AG20443 (cell line): ENCODE data around the gene CUL7.
"Not testable (repeated sequence)": the region's sequence is repeated elsewhere in the genome, so short reads cannot be mapped to it uniquely, and the experiment has no call there.

Source experiments
- DNase-seq: peaks from one replicate; pipeline ENCODE4 v3.0.0; 2012; ENCODE audit warnings: low spot score, mixed read lengths

CUL7 gene

GRCh38 chr6:43053545-43054205, at the start of gene CUL7:
CUL7 (minus strand) TSS chr6:43053851; CDS start chr6:43052788, 1,063 bp downstream.
- peak; percentile 99 for DNase-seq

DNA sequence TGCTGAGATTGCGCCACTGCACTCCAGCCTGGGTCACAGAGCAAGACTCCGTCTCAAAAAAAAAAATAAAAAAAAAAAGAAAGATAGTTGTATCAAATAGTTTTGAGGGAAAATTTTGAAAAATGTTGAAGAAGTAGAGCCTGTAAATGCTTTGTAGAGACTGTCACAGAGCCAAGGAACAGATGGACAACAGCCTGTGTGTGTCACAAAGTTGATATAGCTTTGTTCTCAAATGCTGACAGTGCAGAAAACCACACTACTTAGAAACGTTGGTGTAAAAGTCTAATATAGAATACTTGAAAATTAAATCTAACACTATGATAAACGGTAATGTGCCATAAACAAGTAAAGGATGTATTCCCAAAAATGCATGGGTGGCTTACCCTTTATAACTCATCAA, 47.8 kb upstream of the CUL7 start:
- no peak for DNase-seq

GRCh38 chr6:43097502-43097901, 43.9 kb upstream of the CUL7 start:
- DNase-seq: no peak

GRCh38 chr6:43097098-43097489, 43.4 kb upstream of the CUL7 start:
- DNase-seq: no peak

GRCh38 chr6:43096451-43097097, 42.9 kb upstream of the CUL7 start:
- peak; percentile 84 for DNase-seq

- DNase-seq: no peak
These were observed 42.3 kb upstream of the CUL7 start for GRCh38 chr6:43095939-43096338.

DNA sequence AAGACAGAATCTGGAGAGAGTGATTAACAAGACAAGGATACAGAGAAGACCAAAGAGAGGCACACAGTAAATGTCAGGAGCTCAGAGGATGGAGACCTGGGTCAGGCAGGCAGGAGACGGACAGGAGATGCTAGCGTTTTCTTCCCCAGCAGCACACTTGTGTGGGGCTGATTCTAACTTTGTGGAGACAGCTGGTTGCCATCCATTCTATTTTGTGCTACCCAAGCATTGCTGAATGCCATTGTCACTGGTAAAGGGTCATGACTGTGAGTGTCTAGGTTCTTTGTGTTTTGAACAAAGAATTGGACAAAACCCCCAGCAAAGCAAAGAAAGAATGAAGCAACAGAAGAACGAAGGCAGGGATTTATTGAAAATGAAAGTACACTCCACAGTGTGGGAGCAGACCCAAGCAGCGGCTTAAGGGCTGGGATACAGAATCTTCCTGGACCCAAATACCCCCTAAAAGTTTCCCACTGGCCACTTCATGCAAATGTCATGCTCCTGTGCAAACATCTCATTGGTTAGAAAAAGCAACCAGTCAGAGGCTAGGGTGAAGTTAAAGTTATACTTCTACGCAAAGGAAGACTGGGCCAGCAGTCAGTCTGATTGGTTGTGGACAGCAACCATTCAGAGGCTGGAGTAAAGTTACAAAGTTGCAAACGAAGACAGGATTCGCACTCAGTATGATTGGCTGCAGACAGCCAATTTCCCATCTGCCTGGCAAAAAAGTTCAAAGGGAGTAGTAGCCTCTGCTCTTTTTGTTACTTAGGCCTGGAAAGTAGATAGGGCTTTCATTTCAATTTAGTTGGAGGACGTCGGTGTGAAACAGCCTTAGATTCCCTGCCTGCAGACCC, 40.0 kb upstream of the CUL7 start:
- DNase-seq: peak; percentile 74

GRCh38 chr6:43092635-43093034, 39.0 kb upstream of the CUL7 start:
- DNase-seq: no peak

GRCh38 chr6:43091436-43091991, 37.9 kb upstream of the CUL7 start:
- no peak for DNase-seq

DNA sequence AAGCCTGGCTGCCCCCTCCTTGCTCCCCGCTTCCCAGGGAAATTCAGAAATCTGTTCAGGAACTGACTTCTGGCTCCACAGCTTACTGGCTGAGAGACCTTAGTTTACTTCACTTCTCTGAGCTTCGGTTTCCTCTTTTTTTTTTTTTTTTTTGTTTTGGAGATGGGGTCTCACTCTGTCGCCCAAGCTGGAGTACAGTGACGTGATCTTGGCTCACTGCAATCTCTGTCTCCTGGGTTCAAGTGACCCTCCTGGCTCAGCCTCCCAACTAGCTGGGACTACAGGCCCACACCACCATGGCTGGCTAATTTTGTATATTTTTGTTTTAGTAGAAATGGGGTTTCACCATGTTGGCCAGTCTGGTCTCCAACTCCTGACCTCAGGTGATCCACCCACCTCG, 37.4 kb upstream of the CUL7 start:
- DNase-seq: no peak

GRCh38 chr6:43090559-43090956, 36.9 kb upstream of the CUL7 start:
- DNase-seq: no peak

DNA sequence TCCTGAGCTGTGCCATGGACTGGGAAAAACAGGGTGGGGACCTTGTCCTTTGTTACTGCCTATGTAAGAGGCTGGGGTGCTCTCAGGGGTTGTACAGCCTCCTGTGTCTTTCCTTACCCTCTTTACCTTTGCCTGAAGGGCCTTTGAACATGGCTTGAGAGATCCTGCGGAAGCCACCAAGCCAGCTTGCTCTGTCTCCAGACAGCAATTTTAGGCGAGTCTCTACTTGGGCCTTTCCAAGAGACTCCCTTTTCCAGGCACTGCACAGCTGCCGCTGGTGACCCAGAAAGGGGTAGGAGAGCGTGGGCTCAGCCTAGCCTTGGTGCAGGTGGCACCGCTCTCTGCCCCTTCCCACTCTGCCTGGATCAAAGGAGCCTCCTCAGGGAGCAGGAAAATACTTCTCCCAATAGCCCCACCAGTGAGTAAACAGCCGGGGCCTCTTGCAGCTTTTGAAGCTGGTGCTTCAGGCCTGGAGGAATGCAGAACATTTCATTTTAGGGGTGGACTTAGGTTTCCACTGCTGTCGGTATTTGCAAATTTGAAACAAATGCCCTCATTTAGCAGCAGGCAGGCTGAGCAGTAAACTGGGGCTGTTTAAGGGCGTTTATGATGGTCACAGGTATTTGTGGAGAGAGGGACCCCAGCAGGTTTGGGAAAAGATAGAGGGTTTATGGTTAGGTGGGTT, 36.4 kb upstream of the CUL7 start:
- DNase-seq: peak; percentile 63

DNA sequence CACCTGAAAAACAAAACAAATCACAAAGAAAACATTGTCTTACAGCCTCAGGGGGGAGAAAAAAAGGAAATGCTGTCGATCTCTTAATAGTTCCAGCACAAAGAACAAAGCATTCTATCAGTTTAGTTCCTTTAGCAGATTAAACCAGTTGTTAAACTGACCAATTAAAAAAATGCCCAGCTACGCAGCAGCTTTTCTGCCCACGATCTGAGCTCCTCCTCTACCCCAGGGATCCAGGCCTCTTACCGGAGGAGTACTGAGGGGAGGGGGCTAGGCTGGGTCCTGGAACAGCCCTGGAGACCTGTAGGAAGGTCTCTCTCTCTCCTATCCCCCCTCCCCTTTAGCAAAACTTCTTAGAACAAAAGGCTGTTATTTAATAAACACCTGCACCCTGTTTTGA, 35.8 kb upstream of the CUL7 start:
- no peak for DNase-seq

DNA sequence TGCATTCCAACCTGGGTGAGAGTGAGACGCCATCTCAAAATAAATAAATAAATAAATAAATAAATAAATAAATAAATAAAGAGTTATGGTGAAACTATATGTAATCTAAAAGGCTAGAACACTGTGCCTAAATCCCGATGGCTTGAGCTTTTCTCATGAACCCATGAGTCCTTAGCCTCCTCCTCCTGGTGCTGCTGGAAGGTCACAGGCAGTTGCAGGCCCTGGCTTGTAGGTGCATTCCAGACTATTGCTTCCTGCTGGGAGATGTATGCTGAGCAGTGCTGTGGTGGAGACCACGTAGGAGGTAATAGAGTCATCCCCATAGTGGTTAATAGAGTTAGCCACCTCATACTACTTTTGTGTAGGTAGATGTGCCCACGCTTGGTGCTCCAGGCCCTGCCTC, 35.0 kb upstream of the CUL7 start:
- DNase-seq: no peak

DNA sequence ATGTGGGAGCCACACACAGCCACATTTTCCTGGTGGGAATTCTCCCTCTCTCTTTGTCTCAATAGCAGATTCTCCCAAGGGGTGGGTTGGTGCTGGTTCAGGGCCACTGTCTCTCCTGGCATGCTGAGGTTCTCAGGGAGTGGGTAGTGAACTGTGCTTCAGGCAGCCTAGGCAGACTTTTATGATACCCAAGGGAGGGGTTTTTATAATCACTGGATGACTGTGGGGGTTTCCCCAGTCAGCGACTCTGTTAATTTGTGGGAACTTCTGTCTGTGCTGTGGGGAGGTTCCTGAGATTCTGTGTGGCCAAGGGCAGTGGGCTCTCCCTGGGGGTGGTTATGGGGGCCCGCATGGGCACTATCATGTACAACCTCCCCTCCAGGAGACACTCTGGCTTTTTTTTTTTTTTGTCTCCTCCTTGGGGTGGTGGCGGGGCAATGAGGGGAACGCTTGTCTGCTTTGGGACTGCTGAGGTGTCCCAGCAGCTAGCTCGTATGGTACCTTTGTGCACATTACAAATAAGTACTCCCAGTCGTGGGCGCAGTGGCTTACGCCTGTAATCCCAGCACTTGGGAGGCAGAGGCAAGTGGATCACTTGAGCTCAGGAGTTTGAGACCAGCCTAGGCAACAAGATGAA, 32.5 kb upstream of the CUL7 start:
- no peak for DNase-seq

GRCh38 chr6:43082806-43083655, 29.4 kb upstream of the CUL7 start:
- DNase-seq: no peak

DNA sequence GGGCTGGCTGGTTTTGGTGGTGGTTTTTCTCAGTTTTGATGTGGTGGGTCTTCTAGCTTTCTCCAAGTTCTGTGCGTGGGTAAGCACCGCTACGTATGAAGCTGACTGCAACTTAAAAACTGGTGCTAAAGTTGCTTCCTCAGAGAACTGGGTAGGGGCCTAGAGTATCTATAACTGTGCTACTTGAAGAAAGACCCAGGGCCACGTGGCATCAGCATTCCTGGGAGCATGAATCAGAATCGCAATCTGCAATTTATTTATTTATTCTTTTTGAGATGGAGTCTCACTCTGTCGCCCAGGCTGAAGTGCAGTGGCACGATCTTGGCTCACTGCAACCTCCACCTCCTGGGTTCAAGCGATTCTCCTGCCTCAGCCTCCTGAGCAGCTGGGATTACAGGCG, 28.3 kb upstream of the CUL7 start:
- not testable (repeated sequence) for DNase-seq

GRCh38 chr6:43081043-43081442, 27.4 kb upstream of the CUL7 start:
- no peak for DNase-seq

DNA sequence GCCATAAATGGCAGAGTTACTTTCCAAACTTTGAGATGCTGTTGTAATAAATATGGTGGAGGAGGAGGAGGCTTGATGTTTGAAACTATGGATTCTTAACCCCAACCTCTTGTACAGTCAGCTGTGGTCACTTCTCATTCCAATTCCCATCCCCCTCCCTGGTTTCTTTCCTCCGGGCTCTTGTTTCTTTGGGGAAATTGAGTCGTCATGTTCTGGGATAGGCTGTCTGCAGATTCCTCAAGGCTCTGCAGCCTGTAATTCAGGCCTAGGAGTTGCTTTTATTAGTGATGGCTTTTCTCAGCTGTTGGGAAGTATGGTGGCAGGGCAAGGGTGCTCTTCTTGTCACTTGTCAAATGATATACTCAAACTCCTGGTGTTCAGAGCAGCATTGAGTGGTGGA, 25.0 kb upstream of the CUL7 start:
- DNase-seq: peak; percentile 35

DNA sequence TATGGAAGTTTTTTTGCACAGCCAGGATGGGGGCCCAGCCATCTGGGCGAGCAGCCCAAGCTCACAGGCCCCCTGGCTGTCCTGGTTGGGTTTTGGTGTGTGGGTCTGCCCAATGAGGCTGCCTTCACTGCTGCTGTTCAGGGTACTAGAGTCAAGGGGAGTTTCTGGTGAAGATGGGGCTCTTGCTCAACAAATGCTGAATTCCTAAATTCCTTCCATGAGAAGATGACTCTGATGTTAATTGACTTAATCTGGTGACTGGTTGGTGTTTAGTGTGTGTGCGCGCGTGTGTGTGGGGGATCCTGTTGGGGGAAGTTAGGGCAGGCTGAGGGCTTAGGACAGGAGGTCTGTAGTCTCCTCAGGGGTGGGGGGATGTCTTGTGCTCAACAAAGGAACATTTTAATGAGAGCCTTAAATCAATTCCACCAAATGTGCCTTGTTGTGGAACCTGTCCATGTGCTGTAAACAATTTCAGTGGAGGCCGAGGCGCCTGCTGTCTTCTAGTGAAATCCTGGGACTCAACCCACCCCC, 24.4 kb upstream of the CUL7 start:
- DNase-seq: peak; percentile 60
